GM12892 (cell line): ENCODE measurements around the gene SCLT1.

Experiments
- POLR2A ChIP-seq: IDR thresholded peaks from 2 replicates; pipeline ENCODE4 v1.6.1; 2011; ENCODE audit warnings: low read depth, low read length, control low read depth
- TAF1 ChIP-seq: IDR thresholded peaks from 2 replicates; pipeline ENCODE4 v1.6.1; 2011; ENCODE audit warnings: low read depth, mild to moderate bottlenecking, control low read depth, low read length, borderline replicate concordance

GRCh38 chr4:129111919-129112318 lies 18.6 kb upstream of the SCLT1 start:
- TF ChIP-seq POLR2A: no peak
- no peak for TF ChIP-seq TAF1
